PC-9 (cell line): ENCODE results near the gene GPR137B. TPM values are rescaled to one million over a fixed set of nuclear protein-coding genes. Genes with fewer than 3 reads are reported as not detected.

ENCODE experiments used
- BruUV-seq: library from RNA; stranded (reverse); fragments of 400-500 nt; replicated peaks from 2 replicates; lab custom pipeline; 2021; lab: Mats Ljungman, UMichigan
- CTCF ChIA-PET: fragments of 300-600 bp; sonication (Branson Sonifier 250); formaldehyde crosslinking; loops from one replicate; lab custom pipeline; 2022; ENCODE audit warnings: antibody characterized with exemption; lab: Charles Lee
- POLR2A ChIA-PET: fragments of 300-600 bp; sonication (Branson Sonifier 250); formaldehyde crosslinking; loops from one replicate; lab custom pipeline; 2022; ENCODE audit warnings: antibody characterized with exemption; ENCODE audit not compliant: unreplicated experiment; lab: Charles Lee
- DNase-seq, 2 experiments: peaks; one replicate each; pipeline versions ENCODE4 v3.0.0 to v3.0.0-alpha.2; 2015 to 2022; ENCODE audit warnings: mixed read lengths in 1 of 2
- H2AFZ ChIP-seq: fragments of 200-600 bp; sonication (generic); 2 replicates; pipeline ENCODE4 v1.8.1; 2017; ENCODE audit warnings: antibody characterized with exemption
- H3F3A ChIP-seq: fragments of 200-600 bp; sonication (generic); 2 replicates; pipeline ENCODE4 v1.8.1; 2017; ENCODE audit warnings: antibody characterized with exemption, mild to moderate bottlenecking, low read depth; ENCODE audit not compliant: insufficient read depth
- H3K27ac ChIP-seq: fragments of 200-600 bp; sonication (generic); 2 replicates; pipeline ENCODE4 v1.6.1; 2016; ENCODE audit warnings: mixed run types
- H3K27me3 ChIP-seq: fragments of 200-600 bp; sonication (generic); 2 replicates; pipeline ENCODE4 v1.6.1; 2016; ENCODE audit warnings: low read depth, mixed run types; ENCODE audit not compliant: insufficient read depth
- H3K36me3 ChIP-seq: fragments of 200-600 bp; sonication (generic); 2 replicates; pipeline ENCODE4 v1.6.1; 2016; ENCODE audit warnings: low read depth, mixed run types
- H3K4me1 ChIP-seq: fragments of 200-600 bp; sonication (generic); replicated peaks from 2 replicates; pipeline ENCODE4 v1.6.1; 2016; ENCODE audit warnings: mixed run types; ENCODE audit not compliant: insufficient read depth
- H3K4me2 ChIP-seq: fragments of 200-600 bp; sonication (generic); 2 replicates; pipeline ENCODE4 v1.6.1; 2017; ENCODE audit warnings: mixed run types
- H3K4me3 ChIP-seq: fragments of 200-600 bp; sonication (generic); 2 replicates; pipeline ENCODE4 v1.6.1; 2016; ENCODE audit warnings: mixed run types
- H3K79me2 ChIP-seq: fragments of 200-600 bp; sonication (generic); 2 replicates; pipeline ENCODE4 v1.6.1; 2017; ENCODE audit warnings: low read depth, mixed run types
- H3K9me2 ChIP-seq: fragments of 200-600 bp; sonication (generic); 2 replicates; pipeline ENCODE4 v1.8.1; 2017; ENCODE audit warnings: mild to moderate bottlenecking; ENCODE audit not compliant: insufficient read depth
- H3K9me3 ChIP-seq: fragments of 200-600 bp; sonication (generic); 2 replicates; pipeline ENCODE4 v1.8.1; 2016; ENCODE audit warnings: low read depth; ENCODE audit not compliant: insufficient read depth
- H4K20me1 ChIP-seq: fragments of 200-600 bp; sonication (generic); 2 replicates; pipeline ENCODE4 v1.8.1; 2017; ENCODE audit not compliant: insufficient read depth
- CTCF ChIP-seq: fragments of 200-600 bp; sonication (generic); conservative IDR thresholded peaks from 2 replicates; pipeline ENCODE4 v1.6.1; 2017; ENCODE audit warnings: mixed run types, antibody characterized with exemption, mild to moderate bottlenecking, moderate library complexity
- EZH2 ChIP-seq: fragments of 200-600 bp; sonication (generic); IDR thresholded peaks from 2 replicates; pipeline ENCODE4 v1.8.0; 2017; ENCODE audit warnings: antibody characterized with exemption, low read depth
- intact Hi-C: fragments of 100-400 bp; cut with micrococcal nuclease; formaldehyde crosslinking; loops from one replicate; pipeline ENCODE4 v1.10.0; 2022; ENCODE audit not compliant: unreplicated experiment
- total RNA-seq: library from RNA; stranded (reverse); gene quantifications from 2 replicates; pipeline ENCODE4 v1.2.3, GENCODE V29; 2021

GPR137B gene
- total RNA-seq, 1 experiment from 2014 or later, result not detected

- TF ChIP-seq EZH2 (no peak), CTCF (no peak)
- Histone ChIP-seq H4K20me1 (no peaks in the 10 kb centered on the region), H3F3A (peaks cover 18% of the 10 kb centered on the region), H3K9me3 (peaks cover 5% of the 10 kb centered on the region; the same call in 1 of the 2 replicates), H3K4me2 (no peak overlapping the region), H3K9me2 (no peaks in the 10 kb centered on the region), H3K36me3 (no peaks in the 10 kb centered on the region), H3K4me1 (no peaks in the 10 kb centered on the region), H2AFZ (no peak overlapping the region), H3K27me3 (no peaks in the 10 kb centered on the region), H3K79me2 (no peaks in the 10 kb centered on the region), H3K27ac (no peak overlapping the region), H3K4me3 (no peak overlapping the region)
- intact Hi-C loops, result loop anchor here (1.0 to 10.0 kb wide), 3 partner anchors 502 to 1284 kb away; partner anchors contain the start of genes B3GALNT2 and HEATR1
- no peak for DNase-seq
- no TSS peak for BruUV-seq
- POLR2A ChIA-PET, result interaction anchor here (0.6 kb wide), 1 partner anchor 131 kb away, joined by 5 read pairs; no protein-coding TSS in a partner anchor
- CTCF ChIA-PET, result no interaction called here
These were observed 39.7 kb upstream of the GPR137B start for GRCh38 chr1:236102611-236103010.

GRCh38 chr1:236103059-236103458, 39.3 kb upstream of the GPR137B start:
- Histone ChIP-seq H3K9me3 (peaks cover under 1% of the 10 kb centered on the region; the same call in 1 of the 2 replicates), H4K20me1 (no peaks in the 10 kb centered on the region), H3K36me3 (no peaks in the 10 kb centered on the region), H2AFZ (no peak overlapping the region), H3K4me1 (no peaks in the 10 kb centered on the region), H3K27ac (no peak overlapping the region), H3F3A (peaks cover 13% of the 10 kb centered on the region), H3K4me2 (no peak overlapping the region), H3K4me3 (no peak overlapping the region), H3K27me3 (no peaks in the 10 kb centered on the region), H3K9me2 (no peaks in the 10 kb centered on the region), H3K79me2 (no peaks in the 10 kb centered on the region)
- intact Hi-C loops, result loop anchor here (1.0 to 10.0 kb wide), 3 partner anchors 501 to 1284 kb away; partner anchors contain the start of genes B3GALNT2 and HEATR1
- CTCF ChIA-PET, result no interaction called here
- BruUV-seq, result no TSS peak
- DNase-seq, result no peak
- no peak for TF ChIP-seq EZH2
- no peak for TF ChIP-seq CTCF
- POLR2A ChIA-PET, result interaction anchor here (0.6 kb wide), 1 partner anchor 131 kb away, joined by 5 read pairs; no protein-coding TSS in a partner anchor

GRCh38 chr1:236103646-236104218, 38.6 kb upstream of the GPR137B start:
- no peak overlapping the region for H3K4me2 ChIP-seq
- no peak overlapping the region for H3K4me3 ChIP-seq
- no peaks in the 10 kb centered on the region for H3K79me2 ChIP-seq
- no peaks in the 10 kb centered on the region for H4K20me1 ChIP-seq
- H3K4me1 ChIP-seq, result no peaks in the 10 kb centered on the region
- H3K27me3 ChIP-seq, result no peaks in the 10 kb centered on the region
- ChIA-PET POLR2A (no interaction called here), CTCF (no interaction called here)
- no TSS peak for BruUV-seq
- no peak for TF ChIP-seq EZH2
- peak; percentile 96 for TF ChIP-seq CTCF
- H3K9me3 ChIP-seq, result no peaks in the 10 kb centered on the region
- H3K9me2 ChIP-seq, result no peaks in the 10 kb centered on the region
- no peaks in the 10 kb centered on the region for H3K36me3 ChIP-seq
- intact Hi-C loops, result loop anchor here (1.0 to 10.0 kb wide), 3 partner anchors 501 to 1283 kb away; partner anchors contain the start of genes B3GALNT2 and HEATR1
- H2AFZ ChIP-seq, result no peak overlapping the region
- peaks cover 6% of the 10 kb centered on the region; the same call in 1 of the 2 replicates for H3F3A ChIP-seq
- peak in 1 of 2 experiments; percentile 41 for DNase-seq
- H3K27ac ChIP-seq, result no peak overlapping the region
